ENCODE data around the gene COL4A1. TPM values are rescaled to one million over a fixed set of nuclear protein-coding genes. Genes with fewer than 3 reads are reported as not detected.
A peak's percentile ranks its signal among the peaks of the same experiment; 100 is the strongest.

COL4A1 gene
- total RNA-seq, 1 experiment from 2014 or later, result 12.1 TPM

DNA sequence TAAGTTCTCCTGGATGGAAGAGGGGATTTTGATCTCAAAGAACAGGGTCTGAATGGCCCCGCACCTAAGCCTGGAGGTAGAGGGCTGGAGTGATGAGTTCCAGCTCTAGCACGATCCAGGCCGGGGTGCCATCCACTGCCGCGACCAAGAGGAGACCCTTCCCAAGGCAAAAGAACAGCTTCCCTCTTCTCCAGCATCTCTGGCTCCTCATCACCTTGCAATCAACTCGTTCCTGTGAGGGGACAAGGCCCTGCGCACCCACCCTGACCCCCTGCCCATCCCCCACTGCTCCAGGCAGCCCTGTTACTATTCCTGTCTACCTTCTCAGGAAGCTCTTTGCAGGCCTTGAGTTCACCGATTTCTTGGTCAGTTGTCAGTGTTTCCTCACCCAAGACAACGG is 17.8 kb downstream of the COL4A1 start:
- no peak for DNase-seq (ENCODE audit: low read depth, low spot score)
- in situ Hi-C loops (cut with HindIII; ENCODE audit: low pct_unique_long_range_greater_than_20kb, low sequenced_read_pairs), result no loop called here

- DNase-seq (ENCODE audit: low read depth, low spot score), result no peak
- in situ Hi-C loops (cut with HindIII; ENCODE audit: low pct_unique_long_range_greater_than_20kb, low sequenced_read_pairs), result no loop called here
Measured at GRCh38 chr13:110286833-110287819, 19.8 kb downstream of the COL4A1 start.

DNA sequence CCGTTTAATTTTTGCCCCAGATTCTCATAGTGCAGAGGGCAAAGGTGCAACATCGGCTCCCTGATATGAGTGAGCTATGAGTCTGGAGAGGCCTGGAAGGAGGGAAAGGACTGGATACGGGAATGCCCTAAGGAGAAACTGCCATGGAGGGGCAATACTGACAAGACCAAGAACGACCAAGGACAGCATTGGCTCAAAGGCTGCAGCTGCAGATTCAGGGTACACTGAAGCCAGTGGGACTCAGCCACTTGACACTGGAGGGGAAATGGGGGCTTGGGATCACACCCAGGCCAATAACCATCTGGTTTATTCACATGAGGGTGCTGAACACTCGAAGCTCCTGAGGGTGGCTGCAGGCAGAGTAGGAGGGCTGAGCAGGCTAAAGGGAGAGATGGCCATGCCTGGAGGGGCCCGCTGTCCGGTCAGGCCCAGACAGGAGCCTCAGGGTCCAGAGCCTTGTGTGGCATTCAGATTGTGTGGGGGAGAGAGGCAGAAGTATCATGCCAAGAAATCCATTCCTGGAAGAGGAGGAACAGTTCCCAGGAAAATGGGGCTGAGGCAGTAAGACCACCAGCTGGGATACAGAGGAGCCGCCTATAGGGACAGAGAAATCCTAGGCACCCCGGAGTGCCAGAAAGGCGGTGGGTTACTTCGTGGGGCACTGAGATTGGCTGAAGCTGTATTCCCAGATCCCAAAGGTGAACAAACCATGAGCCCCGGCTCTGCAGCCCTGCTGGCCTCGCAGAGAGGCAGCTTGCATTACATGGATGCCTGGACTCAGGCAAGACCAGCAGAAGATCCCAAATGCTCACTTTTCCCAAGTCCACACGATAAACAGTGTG is 20.7 kb downstream of the COL4A1 start:
- no peak for DNase-seq (ENCODE audit: low read depth, low spot score)
- in situ Hi-C loops (cut with HindIII; ENCODE audit: low pct_unique_long_range_greater_than_20kb, low sequenced_read_pairs), result no loop called here

DNA sequence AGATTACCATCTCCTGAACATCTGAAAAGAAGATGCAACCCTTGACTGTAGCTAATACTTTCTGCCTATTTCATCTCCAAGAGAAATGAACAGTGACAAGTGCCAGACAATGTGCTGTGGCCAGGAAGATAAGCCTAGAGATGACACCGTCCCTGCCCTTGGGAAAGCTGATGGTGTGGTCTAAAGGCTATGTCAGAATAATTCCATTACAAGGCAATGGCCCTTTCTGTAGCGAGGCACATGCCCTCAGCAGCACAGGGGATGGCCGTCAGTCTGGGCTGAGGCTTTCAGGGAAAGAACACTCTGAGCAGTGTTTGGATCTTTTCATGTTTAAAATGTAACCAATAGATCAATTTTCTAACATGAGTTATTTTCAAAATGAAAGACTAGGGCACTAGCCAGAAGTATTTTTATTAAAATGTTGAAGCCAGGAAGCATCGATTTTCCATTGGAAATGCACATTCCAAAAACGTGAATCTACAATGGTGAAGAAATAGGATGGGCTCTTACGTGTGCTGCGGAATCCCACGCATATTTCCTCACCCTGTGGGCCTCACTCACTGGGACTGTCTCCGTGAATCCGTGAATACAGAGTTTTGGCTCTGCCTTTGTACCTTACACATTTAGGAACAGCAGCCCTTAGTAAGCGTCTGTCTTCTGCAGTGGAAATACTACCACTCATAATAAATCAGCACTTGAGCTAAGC is 22.0 kb downstream of the COL4A1 start:
- DNase-seq (ENCODE audit: low read depth, low spot score), result no peak
- in situ Hi-C loops (cut with HindIII; ENCODE audit: low pct_unique_long_range_greater_than_20kb, low sequenced_read_pairs), result no loop called here

GRCh38 chr13:110283736-110284517 is 23.0 kb downstream of the COL4A1 start:
- in situ Hi-C loops (cut with HindIII; ENCODE audit: low pct_unique_long_range_greater_than_20kb, low sequenced_read_pairs), result no loop called here
- DNase-seq (ENCODE audit: low read depth, low spot score), result no peak

DNA sequence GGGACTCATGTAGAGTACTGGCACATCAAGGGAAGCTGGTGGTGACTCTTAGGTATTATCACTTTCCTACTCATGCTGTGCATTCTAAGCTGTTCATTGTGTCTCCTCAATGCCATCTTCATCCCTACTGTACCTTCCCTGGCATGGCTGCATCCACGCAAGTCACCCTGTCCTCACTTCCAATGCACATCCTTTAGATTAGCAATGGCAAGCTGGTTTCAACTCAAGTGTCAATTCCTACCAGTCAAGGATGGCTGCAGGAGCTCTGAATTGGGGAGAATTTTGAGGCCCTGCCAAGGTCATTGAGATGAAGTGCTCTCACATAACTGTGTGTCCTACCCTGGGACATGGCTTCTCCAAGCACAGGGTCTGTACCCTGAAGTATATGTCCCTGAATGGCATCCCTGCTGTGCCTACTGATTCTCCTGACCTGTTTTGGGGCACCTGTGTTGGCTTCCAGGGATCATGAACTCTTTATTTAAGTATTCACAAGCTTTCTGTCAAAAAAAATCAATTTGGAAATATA is 24.6 kb downstream of the COL4A1 start:
- DNase-seq (ENCODE audit: low read depth, low spot score), result no peak
- in situ Hi-C loops (cut with HindIII; ENCODE audit: low pct_unique_long_range_greater_than_20kb, low sequenced_read_pairs), result no loop called here

DNA sequence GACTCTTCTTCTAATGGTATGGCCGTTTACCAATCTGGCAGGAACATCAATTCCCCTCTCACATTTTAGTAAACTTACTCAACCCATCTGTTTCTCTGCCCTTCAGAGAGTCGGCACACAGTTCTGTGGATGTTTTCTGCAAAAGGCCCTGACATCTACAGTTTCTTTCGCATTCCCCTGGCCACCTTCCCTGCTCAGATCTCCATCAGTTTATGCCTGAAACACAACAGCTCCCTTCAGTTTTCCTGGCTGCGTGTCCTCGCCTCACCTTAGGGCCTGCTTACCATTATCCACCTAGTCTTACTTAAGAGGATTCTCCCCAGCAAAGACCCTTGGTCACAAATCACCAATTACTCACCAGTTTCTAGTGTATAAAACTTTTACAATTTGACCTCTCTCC is 25.2 kb downstream of the COL4A1 start:
- in situ Hi-C loops (cut with HindIII; ENCODE audit: low pct_unique_long_range_greater_than_20kb, low sequenced_read_pairs), result no loop called here
- no peak for DNase-seq (ENCODE audit: low read depth, low spot score)

GRCh38 chr13:110280985-110281688 is 25.8 kb downstream of the COL4A1 start:
- no peak for DNase-seq (ENCODE audit: low read depth, low spot score)
- in situ Hi-C loops (cut with HindIII; ENCODE audit: low pct_unique_long_range_greater_than_20kb, low sequenced_read_pairs), result no loop called here

GRCh38 chr13:110280231-110280813 is 26.6 kb downstream of the COL4A1 start:
- in situ Hi-C loops (cut with HindIII; ENCODE audit: low pct_unique_long_range_greater_than_20kb, low sequenced_read_pairs), result no loop called here
- peak; percentile 78 for DNase-seq (ENCODE audit: low read depth, low spot score)

- in situ Hi-C loops (cut with HindIII; ENCODE audit: low pct_unique_long_range_greater_than_20kb, low sequenced_read_pairs), result no loop called here
- DNase-seq (ENCODE audit: low read depth, low spot score), result no peak
Measured at GRCh38 chr13:110279684-110280083, 27.3 kb downstream of the COL4A1 start.

DNA sequence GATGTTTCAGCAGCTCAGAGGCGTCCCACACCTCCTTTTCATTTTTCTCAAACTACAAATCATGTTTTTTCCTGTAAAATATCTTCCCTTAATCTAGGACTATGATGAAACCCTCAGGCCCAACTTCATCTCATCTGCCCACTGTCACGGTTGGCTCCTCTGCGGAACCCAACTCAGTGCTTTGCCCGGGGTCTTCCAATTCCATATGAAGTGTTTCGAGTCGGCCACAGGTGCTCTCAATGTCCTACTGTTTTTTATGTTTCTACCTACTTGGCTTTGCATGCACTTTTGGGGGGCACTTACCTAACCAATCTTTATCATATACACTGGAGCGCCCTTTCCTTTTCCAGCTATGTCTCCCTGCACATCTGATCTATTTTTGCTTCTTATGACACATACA is 28.1 kb downstream of the COL4A1 start:
- in situ Hi-C loops (cut with HindIII; ENCODE audit: low pct_unique_long_range_greater_than_20kb, low sequenced_read_pairs), result no loop called here
- DNase-seq (ENCODE audit: low read depth, low spot score), result no peak

DNA sequence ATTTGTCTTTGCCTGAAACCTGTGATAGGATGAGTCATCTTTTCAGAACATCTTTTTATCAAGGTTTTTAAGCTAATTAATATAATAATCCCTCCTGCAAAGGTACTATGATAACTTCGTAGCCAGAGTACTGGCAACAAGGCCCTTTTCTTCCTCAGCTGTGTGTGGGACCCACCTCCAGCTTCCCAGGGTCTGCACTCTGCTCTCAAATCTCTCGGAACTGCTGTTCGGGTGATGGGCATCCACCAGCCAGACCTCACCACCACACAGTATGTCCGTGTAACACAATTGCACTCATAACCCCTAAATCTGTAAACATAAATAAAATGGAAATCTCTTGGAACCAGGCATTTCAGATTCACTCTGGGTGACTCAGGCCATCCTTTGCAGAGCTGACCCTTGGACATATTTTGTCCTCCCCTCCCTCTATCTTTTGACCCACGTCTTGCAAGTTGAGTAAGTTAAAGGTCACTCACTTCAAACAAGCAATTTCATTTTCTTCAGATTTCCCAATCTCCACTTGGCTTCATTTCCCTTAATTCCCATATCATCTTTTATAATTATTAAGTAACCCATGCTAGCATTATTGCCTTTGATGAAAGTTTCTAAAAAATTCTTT is 29.5 kb downstream of the COL4A1 start:
- in situ Hi-C loops (cut with HindIII; ENCODE audit: low pct_unique_long_range_greater_than_20kb, low sequenced_read_pairs), result no loop called here

DNA sequence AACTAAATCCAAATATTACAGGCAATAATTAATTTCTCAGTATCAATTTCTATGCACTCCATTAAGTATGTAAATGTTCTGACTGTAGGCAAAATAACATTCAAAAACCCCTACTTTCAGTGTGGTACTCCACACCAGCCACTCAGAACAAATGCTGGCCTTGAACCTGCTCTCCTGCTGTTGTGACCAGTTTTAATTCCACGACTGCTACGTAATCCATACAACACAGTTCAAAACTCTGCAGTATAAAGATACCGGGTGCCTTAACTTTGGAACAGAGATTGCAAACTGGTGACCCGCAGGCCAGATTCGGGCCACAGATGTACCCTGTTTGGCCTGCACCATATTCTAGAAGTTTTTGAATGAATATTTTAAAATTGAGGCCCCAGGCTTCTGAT is 30.4 kb downstream of the COL4A1 start:
- no peak for DNase-seq (ENCODE audit: low read depth, low spot score)
- in situ Hi-C loops (cut with HindIII; ENCODE audit: low pct_unique_long_range_greater_than_20kb, low sequenced_read_pairs), result no loop called here

More for the DNA sequence above, 29.5 kb downstream of the COL4A1 start:
- no peak for DNase-seq (ENCODE audit: low read depth, low spot score)

GRCh38 chr13:110275931-110276552 is 30.9 kb downstream of the COL4A1 start:
- DNase-seq (ENCODE audit: low read depth, low spot score), result no peak
- in situ Hi-C loops (cut with HindIII; ENCODE audit: low pct_unique_long_range_greater_than_20kb, low sequenced_read_pairs), result no loop called here

GRCh38 chr13:110274687-110275086 is 32.3 kb downstream of the COL4A1 start:
- in situ Hi-C loops (cut with HindIII; ENCODE audit: low pct_unique_long_range_greater_than_20kb, low sequenced_read_pairs), result no loop called here

More at GRCh38 chr13:110274687-110275086, 32.3 kb downstream of the COL4A1 start:
- peak; percentile 43 for DNase-seq (ENCODE audit: low read depth, low spot score)

Measured in SK-MEL-5 (cell line).